Activated T-cell treated with anti-CD3 and anti-CD28 coated beads, Interleukin-2, amount 50 U/mL, for 4 hours (primary cell): Measurements from ENCODE around the gene ALPI. TPM values are rescaled to one million over a fixed set of nuclear protein-coding genes. Genes with fewer than 3 reads are reported as not detected.

Experiments
- ATAC-seq, 2 donors: fragments of 200-7000 bp; cut with Tn5 transposase; one replicate each; pipeline ENCODE4 v1.10.0; 2021
- DNase-seq: peaks from one replicate; pipeline ENCODE4 v3.0.0-alpha.2; 2020
- H3K27me3 Mint-ChIP-seq: one replicate; pipeline ENCODE4 v1.8.0; 2021; ENCODE audit warnings: low read depth, mixed read lengths
- H3K36me3 Mint-ChIP-seq: one replicate; pipeline ENCODE4 v1.8.0; 2022; ENCODE audit warnings: mixed read lengths; ENCODE audit not compliant: insufficient read depth
- H3K4me1 Mint-ChIP-seq: one replicate; pipeline ENCODE4 v1.8.0; 2021; ENCODE audit warnings: low read depth, mixed read lengths
- H3K4me3 Mint-ChIP-seq: one replicate; pipeline ENCODE4 v1.8.0; 2021; ENCODE audit warnings: mild to moderate bottlenecking, moderate library complexity, mixed read lengths
- H3K9me3 Mint-ChIP-seq: one replicate; pipeline ENCODE4 v1.8.0; 2021; ENCODE audit warnings: mixed read lengths
- total RNA-seq, 3 donors: library from RNA; stranded (reverse); gene quantifications; one replicate each; pipeline ENCODE4 v1.2.1, GENCODE V29; 2021

The ALPI gene
- total RNA-seq, 3 donors from 2014 or later, result not detected

DNA sequence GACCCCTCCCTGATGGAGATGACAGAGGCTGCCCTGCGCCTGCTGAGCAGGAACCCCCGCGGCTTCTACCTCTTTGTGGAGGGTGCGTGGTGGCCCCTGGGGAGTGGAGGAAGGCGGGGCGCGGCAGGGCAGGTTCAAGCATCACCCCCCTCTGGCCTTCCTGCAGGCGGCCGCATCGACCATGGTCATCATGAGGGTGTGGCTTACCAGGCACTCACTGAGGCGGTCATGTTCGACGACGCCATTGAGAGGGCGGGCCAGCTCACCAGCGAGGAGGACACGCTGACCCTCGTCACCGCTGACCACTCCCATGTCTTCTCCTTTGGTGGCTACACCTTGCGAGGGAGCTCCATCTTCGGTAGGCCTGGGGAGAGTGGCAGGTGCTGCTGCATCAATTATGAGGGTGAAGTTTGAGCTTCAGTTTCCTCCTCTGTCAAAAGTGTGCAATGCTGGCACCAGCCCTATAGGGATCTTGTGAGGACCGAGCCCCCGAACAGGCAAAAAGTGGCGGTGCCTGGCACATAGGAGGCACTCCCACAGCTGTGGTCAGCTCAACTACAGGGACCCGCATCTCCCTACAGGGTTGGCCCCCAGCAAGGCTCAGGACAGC lies 2.2 kb downstream of the ALPI start:
- DNase-seq (no peak), ATAC-seq (no peak)
- Mint-ChIP-seq H3K9me3 (no peaks in the 10 kb centered on the region), H3K27me3 (peaks cover 20% of the 10 kb centered on the region), H3K36me3 (no peaks in the 10 kb centered on the region), H3K4me1 (no peaks in the 10 kb centered on the region), H3K4me3 (no peak overlapping the region)

DNA sequence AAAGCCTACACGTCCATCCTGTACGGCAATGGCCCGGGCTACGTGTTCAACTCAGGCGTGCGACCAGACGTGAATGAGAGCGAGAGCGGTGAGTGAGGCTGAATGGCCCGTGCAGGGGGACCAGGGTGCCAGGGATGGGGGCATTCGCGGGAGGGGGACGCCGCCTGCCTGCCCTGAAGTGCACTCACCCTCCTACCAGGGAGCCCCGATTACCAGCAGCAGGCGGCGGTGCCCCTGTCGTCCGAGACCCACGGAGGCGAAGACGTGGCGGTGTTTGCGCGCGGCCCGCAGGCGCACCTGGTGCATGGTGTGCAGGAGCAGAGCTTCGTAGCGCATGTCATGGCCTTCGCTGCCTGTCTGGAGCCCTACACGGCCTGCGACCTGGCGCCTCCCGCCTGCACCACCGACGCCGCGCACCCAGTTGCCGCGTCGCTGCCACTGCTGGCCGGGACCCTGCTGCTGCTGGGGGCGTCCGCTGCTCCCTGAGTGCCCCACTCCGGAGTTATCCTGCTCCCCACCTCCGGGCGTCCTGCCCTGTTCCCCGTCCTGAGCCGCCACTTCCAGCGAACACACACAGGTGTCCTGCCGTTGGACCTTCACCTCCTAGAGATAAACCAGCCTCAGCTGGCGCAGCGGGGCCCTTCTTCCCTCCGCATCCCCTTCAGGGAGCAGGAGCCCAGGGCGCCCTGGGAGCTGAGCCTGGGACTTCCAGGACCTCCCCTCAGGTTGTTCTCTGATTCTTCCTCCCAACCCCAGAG lies 2.9 kb downstream of the ALPI start:
- DNase-seq (no peak), ATAC-seq (no peak)
- Mint-ChIP-seq H3K36me3 (no peaks in the 10 kb centered on the region), H3K4me1 (no peaks in the 10 kb centered on the region), H3K9me3 (no peaks in the 10 kb centered on the region), H3K27me3 (peaks cover 20% of the 10 kb centered on the region), H3K4me3 (no peak overlapping the region)

DNA sequence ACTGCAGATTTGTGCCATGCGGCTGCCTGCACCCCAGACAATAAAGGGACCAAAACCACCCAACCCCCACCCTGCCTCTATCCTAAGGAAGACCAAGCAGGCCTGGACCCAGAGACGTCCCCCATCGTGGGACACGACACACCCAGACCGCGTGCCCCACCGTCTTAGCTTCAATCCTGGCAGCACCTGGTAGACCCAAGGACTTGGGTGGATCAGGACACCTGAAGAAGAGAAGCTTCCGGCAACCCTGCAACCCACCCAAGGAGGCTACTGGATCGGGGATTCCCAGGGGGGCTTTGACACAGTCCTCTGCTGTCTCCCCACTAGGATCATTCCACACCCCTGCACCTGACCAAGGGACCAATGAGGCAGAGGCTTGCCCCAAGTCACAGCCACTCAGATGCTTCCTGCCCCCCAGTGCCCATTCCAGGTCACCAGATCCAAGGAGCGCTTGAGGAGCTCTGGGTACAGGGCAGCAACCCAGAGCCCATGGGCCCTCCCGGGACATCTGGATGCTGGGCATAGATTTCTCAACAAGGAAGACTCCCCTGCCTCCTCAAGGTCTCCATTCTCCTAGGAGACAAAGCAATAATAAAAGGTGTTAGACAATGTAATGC lies 3.6 kb downstream of the ALPI start:
- no peaks in the 10 kb centered on the region for H3K4me1 Mint-ChIP-seq
- peaks cover 20% of the 10 kb centered on the region for H3K27me3 Mint-ChIP-seq
- ATAC-seq (no peak), DNase-seq (no peak)
- no peaks in the 10 kb centered on the region for H3K9me3 Mint-ChIP-seq
- H3K36me3 Mint-ChIP-seq, result no peaks in the 10 kb centered on the region
- no peak overlapping the region for H3K4me3 Mint-ChIP-seq

DNA sequence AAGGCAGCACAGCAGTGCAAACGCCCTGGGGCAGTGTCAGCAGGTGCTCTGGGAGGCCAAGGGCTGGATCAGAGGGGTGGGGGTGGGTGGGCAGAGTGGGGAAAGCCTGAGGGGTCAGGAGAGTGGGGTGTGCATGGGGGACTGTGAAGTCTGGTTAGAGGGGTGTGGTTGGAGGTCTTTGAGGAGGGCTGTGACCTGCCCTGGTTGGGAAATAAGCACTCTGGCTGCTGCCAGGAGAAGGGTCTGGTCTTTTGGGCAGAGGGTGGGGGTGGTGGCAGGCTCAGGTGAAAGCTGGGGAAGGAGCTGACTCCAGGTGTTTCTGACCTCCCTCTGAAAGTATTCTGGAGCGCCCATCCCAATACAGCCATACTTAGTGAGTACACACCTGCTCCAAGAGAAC lies 4.2 kb downstream of the ALPI start:
- Mint-ChIP-seq H3K36me3 (no peaks in the 10 kb centered on the region), H3K9me3 (no peaks in the 10 kb centered on the region), H3K27me3 (peaks cover 20% of the 10 kb centered on the region), H3K4me1 (no peaks in the 10 kb centered on the region), H3K4me3 (no peak overlapping the region)
- DNase-seq, result no peak
- ATAC-seq, result no peak

DNA sequence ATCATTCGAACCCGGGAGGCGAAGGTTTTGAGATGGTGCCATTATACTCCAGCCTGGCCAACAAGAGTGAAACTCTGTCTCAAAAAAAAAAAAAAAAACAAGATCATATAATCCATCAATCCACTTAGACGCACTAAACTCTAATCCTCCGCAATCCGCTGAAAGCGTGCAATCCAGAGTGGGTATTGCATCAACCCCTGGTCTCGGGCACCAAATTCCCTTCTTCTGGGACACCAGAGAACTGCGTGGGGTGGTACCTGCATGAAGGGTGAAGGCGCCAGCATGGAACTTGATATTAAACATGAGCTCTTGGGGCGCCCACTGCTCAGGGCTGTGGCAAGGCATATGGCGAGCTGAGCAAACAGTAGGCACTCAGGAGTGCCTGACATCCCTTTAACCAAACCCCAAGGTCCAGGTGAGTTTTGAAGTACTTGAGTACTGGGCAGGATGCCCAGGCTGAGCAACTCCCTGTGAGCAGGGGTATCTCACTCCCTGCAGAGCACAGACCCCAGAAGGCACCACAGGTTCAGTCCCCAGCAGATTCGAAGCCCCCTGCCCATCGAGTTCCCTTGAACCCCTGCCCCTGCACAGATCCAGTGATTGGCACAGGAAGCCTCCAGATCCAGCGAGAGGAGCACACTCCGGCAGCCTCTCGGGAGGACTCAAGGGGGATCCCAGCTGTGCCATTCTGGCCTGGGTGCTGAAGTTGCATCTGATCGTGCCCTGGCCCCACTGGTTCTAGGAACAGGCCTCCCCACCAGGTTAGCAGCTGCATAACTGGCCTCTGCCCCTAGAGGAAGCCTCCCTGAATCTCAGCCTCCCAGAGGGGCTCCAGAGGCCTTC lies 8.0 kb downstream of the ALPI start:
- Mint-ChIP-seq H3K36me3 (no peaks in the 10 kb centered on the region), H3K9me3 (no peaks in the 10 kb centered on the region), H3K4me1 (no peaks in the 10 kb centered on the region), H3K27me3 (peaks cover 3% of the 10 kb centered on the region), H3K4me3 (no peak overlapping the region)
- ATAC-seq (no peak), DNase-seq (no peak)

DNA sequence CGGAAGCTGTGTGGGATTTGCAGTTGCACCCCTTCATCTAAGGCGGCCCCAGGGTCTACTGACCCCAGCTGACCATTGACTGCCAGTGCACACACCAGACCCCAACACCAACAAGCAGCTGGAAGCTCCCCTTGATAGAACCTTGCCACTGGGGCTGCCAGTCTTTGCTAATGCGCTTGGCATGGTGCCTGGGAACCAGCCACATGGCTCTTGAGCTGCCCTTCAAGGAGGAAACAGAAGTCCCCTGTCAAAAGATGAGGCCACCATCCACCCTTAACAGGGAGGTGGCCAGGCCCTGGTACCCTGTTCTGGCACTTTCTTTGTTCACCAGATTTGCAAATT lies 8.6 kb downstream of the ALPI start:
- ATAC-seq, result no peak
- Mint-ChIP-seq H3K9me3 (no peaks in the 10 kb centered on the region), H3K4me1 (no peaks in the 10 kb centered on the region), H3K36me3 (no peaks in the 10 kb centered on the region), H3K4me3 (no peak overlapping the region), H3K27me3 (no peaks in the 10 kb centered on the region)
- DNase-seq, result no peak

DNA sequence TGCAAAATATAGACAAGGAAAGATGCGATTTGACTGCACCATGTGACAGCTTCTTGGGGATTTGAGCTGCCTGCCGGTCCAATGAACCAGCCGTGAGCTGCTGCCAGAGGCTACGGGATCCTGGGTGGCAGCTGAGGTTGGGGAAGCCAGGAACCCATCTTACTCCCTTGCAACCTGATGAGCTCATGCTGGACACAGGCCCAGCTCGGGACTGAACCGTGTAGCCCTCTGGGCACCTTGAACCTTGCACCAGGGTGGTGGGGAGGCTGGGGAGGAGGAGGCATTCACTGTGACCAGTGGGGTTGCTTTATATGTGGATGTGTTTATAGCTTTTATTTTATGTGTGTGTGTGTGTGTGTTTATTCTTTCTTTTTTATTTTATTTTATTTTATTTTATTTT lies 9.1 kb downstream of the ALPI start:
- no peaks in the 10 kb centered on the region for H3K4me1 Mint-ChIP-seq
- H3K36me3 Mint-ChIP-seq, result no peaks in the 10 kb centered on the region
- H3K27me3 Mint-ChIP-seq, result no peaks in the 10 kb centered on the region
- ATAC-seq (no peak), DNase-seq (no peak)
- no peaks in the 10 kb centered on the region for H3K9me3 Mint-ChIP-seq
- no peak overlapping the region for H3K4me3 Mint-ChIP-seq

DNA sequence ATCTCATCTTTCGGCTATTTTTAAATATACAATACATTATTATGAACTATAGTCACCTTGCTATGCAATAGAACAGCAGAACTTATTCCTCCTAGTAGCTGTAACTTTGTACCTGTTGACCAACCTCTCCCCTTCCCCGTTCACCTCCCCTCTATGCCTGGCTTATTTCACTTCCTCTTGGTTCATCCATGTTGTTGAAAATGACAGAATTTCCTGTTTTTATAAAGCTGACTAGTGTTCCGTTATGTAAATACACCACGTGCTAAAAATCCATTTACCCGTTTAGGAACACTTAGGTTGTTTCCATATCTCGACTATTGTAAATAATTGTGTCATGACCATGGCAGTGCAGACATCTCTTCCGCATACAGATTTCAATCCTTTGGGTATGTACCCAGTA lies 10.3 kb downstream of the ALPI start:
- DNase-seq, result no peak
- no peaks in the 10 kb centered on the region for H3K9me3 Mint-ChIP-seq
- H3K36me3 Mint-ChIP-seq, result no peaks in the 10 kb centered on the region
- H3K4me1 Mint-ChIP-seq, result no peaks in the 10 kb centered on the region
- ATAC-seq, result no peak
- no peaks in the 10 kb centered on the region for H3K27me3 Mint-ChIP-seq
- H3K4me3 Mint-ChIP-seq, result no peak overlapping the region

DNA sequence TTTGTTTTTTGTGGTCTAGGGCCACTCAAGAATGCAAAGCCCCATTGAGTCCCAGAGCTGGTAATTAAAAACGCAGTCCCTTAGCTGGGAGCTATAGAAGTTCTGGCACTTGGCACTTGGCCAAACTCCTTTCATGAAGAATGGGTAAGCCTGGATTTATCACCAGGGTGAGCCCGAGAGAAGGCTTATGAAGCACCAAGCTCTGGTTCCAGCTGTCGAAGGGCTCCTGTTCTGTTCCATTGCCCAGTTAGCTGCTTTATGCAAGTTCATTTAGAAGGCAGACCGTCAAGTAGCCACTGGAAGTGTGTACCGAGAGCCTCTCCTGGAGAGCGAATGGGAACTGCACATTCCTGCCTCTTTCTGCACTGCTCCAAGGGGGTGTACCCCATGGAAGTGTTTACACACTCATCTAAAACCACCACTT lies 17.5 kb downstream of the ALPI start:
- no peak overlapping the region for H3K4me3 Mint-ChIP-seq
- peaks cover 27% of the 10 kb centered on the region for H3K27me3 Mint-ChIP-seq
- H3K9me3 Mint-ChIP-seq, result peaks cover 17% of the 10 kb centered on the region
- ATAC-seq (no peak), DNase-seq (no peak)
- H3K4me1 Mint-ChIP-seq, result no peaks in the 10 kb centered on the region
- H3K36me3 Mint-ChIP-seq, result no peaks in the 10 kb centered on the region

DNA sequence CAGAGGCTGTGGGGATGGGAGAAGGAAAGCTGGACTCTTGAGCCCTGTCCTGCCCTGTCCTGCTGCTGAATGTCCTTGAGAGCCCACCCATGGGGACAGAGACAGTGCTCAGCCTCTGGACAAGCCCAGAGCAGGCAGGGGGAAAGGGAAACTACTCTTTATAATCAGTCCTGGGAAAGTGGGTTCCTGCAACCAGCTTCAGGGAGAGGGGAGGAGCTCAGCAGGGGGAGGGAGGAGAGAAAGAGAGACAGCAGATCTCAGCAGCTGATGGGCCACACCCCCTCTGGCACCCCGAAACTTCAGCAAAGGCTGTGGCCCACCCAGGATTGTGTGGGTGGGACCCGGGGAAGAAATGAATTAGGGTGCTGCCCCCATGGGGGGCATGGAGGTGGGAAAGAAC lies 20.1 kb downstream of the ALPI start:
- Mint-ChIP-seq H3K36me3 (no peaks in the 10 kb centered on the region), H3K4me3 (no peak overlapping the region), H3K4me1 (no peaks in the 10 kb centered on the region), H3K9me3 (peaks cover 17% of the 10 kb centered on the region), H3K27me3 (peaks cover 27% of the 10 kb centered on the region)
- DNase-seq (no peak), ATAC-seq (no peak)

DNA sequence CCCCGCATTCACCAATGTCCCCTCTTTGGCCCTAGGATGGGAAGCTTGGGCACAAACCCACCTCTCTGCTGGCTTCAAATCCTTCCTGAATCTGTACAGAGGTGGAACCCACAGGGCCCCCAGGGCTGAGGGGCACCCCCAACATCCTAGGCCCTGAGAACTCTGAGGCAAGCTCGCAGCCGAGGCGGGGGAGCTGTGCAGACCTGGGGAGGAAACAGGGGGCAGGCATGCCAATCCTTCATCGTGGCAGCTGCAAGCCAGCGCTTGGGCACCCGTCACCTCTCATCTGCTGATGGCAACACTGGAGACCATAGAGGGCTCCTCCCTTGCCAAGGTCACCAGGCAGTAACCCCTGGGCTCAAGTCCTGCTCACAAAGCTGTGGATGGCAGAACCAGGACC lies 20.8 kb downstream of the ALPI start:
- H3K9me3 Mint-ChIP-seq, result peaks cover 13% of the 10 kb centered on the region
- no peaks in the 10 kb centered on the region for H3K36me3 Mint-ChIP-seq
- ATAC-seq (no peak), DNase-seq (no peak)
- H3K4me1 Mint-ChIP-seq, result no peaks in the 10 kb centered on the region
- peaks cover 22% of the 10 kb centered on the region for H3K27me3 Mint-ChIP-seq
- H3K4me3 Mint-ChIP-seq, result no peak overlapping the region

DNA sequence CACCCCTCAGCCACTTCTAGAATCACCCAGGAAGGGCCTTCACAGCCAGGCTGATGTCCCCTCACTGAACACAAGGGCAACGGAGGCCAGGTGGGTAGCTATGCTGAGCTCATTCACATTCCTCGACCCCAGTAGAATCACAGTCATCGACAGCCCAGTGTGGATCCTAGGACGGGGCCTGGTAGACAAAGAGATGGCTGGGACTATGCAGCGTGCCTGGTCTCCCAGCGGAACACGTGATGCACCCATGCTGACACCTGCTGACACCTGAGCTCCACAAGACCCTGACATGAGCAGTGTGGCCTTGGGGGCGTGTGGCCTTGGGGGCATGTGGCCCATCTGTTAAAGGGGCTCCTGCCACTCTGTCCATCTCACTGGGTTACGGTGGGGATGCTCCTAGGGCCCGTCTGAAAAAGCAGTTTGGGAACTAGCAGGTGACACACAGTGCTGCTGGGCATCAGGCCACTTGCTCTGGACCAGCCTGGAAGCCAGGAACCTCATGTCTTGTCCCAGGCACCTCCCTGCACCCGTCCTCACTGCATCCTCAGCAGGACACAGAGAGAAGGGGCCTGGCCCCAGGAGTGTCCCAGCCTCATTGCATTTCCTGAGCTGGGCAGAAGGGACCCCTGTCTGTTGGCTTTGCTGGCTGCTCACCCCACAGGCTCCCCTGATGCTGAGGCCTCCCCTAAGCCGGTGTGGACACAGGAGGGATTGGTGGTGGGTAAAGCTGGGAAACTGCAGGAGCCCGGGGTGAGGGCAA lies 22.0 kb downstream of the ALPI start:
- Mint-ChIP-seq H3K4me3 (no peak overlapping the region), H3K9me3 (peaks cover 2% of the 10 kb centered on the region), H3K36me3 (no peaks in the 10 kb centered on the region), H3K4me1 (no peaks in the 10 kb centered on the region), H3K27me3 (peaks cover 20% of the 10 kb centered on the region)
- ATAC-seq (no peak), DNase-seq (no peak)

DNA sequence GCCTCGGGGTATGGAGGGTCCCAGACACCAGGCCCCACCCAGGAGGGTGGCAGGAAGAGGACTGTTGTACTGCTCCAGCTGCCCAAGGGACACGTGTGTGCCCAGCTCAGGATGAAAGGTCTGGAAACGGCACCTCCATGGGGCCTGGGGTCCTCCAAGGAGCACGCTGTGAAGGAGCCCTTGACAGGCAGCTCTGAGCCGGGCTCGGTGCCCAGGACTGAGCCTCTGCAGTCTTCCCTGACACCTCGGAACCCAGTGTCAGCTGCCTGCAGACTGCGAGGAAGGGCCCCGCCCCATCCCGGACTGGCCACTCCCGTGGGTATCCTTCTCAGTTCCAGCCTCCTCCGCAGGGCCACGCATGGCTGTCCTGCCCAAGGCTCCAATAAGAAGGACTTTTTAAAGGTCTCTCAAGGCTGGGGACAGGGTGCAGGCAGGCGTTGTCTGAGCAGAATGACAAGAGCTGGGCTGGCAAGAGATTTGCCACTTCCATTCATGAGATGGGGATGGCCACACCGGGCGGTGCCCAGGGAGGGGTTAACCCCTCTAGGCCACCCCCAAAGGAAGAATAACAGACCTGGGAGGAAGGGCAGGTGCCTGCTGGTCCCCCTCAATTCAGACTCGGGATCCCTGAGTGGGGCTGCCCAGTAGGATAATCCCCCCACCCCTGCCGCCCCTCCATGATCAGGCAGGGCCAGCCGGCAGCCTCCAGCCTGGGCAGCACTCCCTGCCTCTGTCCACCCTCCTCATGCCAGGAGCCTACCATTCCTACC lies 22.8 kb downstream of the ALPI start:
- H3K4me1 Mint-ChIP-seq, result no peaks in the 10 kb centered on the region
- ATAC-seq (no peak), DNase-seq (no peak)
- H3K27me3 Mint-ChIP-seq, result peaks cover 20% of the 10 kb centered on the region
- no peak overlapping the region for H3K4me3 Mint-ChIP-seq
- H3K9me3 Mint-ChIP-seq, result no peaks in the 10 kb centered on the region
- H3K36me3 Mint-ChIP-seq, result no peaks in the 10 kb centered on the region
